Nephron progenitor cell (in vitro differentiated cells): ENCODE results near the gene AURKA.

Experiments
- DNase-seq: peaks from one replicate; pipeline ENCODE4 v3.0.0; 2021
- H3K27ac Mint-ChIP-seq: 2 replicates; pipeline ENCODE4 v1.8.0; 2021; ENCODE audit warnings: mild to moderate bottlenecking, moderate library complexity, mixed read lengths
- H3K27me3 Mint-ChIP-seq: 2 replicates; pipeline ENCODE4 v1.8.0; 2021; ENCODE audit warnings: mild to moderate bottlenecking, low read depth, mixed read lengths; ENCODE audit not compliant: poor library complexity
- H3K36me3 Mint-ChIP-seq: 2 replicates; pipeline ENCODE4 v1.8.0; 2021; ENCODE audit warnings: low read depth, mixed read lengths
- H3K4me1 Mint-ChIP-seq: 2 replicates; pipeline ENCODE4 v1.8.0; 2021; ENCODE audit warnings: mixed read lengths
- H3K4me3 Mint-ChIP-seq: 2 replicates; pipeline ENCODE4 v1.8.0; 2021; ENCODE audit warnings: mild to moderate bottlenecking, moderate library complexity, mixed read lengths
- H3K9me3 Mint-ChIP-seq: 2 replicates; pipeline ENCODE4 v1.8.0; 2021; ENCODE audit warnings: mild to moderate bottlenecking, moderate library complexity, mixed read lengths
- TF ChIP-seq, protein P1 (sequence below): fragments of 200-600 bp; sonication (generic); IDR thresholded peaks from 2 replicates; pipeline ENCODE4 v1.5.0; 2021; ENCODE audit warnings: antibody characterized with exemption

Gene AURKA

DNA sequence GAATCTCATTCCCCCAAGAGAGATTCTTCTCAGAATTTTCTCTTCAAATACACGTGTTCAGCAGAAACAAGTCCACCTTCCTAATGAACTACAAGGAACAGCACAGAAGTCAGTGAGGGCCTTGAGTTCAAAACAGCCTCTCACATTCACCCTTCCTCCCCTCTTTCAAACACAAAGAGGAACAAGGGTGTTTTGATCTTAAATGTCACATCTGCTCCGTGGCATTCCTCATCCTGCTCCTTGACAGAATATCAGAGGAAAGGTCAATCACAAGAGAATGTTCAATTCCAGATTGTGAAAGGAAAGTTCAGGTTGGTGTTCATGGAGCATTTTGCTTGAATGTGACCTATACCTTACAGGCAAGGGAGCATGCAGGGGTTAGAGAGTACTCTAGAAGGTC, 68.8 kb downstream of the AURKA start:
- Mint-ChIP-seq H3K9me3 (peaks cover 29% of the 10 kb centered on the region), H3K27ac (no peak overlapping the region), H3K36me3 (no peaks in the 10 kb centered on the region), H3K4me3 (no peak overlapping the region), H3K27me3 (peaks cover 4% of the 10 kb centered on the region), H3K4me1 (no peaks in the 10 kb centered on the region)
- no peak for DNase-seq
- TF ChIP-seq, protein P1, sequence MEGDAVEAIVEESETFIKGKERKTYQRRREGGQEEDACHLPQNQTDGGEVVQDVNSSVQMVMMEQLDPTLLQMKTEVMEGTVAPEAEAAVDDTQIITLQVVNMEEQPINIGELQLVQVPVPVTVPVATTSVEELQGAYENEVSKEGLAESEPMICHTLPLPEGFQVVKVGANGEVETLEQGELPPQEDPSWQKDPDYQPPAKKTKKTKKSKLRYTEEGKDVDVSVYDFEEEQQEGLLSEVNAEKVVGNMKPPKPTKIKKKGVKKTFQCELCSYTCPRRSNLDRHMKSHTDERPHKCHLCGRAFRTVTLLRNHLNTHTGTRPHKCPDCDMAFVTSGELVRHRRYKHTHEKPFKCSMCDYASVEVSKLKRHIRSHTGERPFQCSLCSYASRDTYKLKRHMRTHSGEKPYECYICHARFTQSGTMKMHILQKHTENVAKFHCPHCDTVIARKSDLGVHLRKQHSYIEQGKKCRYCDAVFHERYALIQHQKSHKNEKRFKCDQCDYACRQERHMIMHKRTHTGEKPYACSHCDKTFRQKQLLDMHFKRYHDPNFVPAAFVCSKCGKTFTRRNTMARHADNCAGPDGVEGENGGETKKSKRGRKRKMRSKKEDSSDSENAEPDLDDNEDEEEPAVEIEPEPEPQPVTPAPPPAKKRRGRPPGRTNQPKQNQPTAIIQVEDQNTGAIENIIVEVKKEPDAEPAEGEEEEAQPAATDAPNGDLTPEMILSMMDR, result no peak

DNA sequence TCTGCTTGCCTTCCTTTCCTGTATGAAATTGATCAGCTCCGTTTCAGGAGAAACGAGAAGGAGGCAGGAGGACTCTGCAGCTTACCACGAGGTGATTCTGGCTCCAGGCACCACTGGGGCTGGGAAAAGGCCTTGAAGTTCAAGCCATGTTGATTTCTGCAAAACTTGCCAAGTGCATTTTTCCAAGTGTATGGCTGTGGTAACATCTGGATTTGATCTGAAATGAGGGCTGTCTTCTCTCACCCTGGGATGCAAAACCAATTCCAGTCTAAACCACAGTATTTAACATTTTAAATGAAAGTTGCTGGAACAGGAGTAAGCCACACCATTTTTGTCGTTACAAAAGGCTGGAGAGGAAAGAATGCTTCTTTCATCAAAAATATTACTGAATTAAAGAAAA, 69.3 kb downstream of the AURKA start:
- TF ChIP-seq, protein P1, result no peak
- no peak for DNase-seq
- no peak overlapping the region for H3K27ac Mint-ChIP-seq
- no peak overlapping the region for H3K4me3 Mint-ChIP-seq
- H3K36me3 Mint-ChIP-seq, result no peaks in the 10 kb centered on the region
- no peaks in the 10 kb centered on the region for H3K4me1 Mint-ChIP-seq
- peaks cover 4% of the 10 kb centered on the region for H3K27me3 Mint-ChIP-seq
- peaks cover 32% of the 10 kb centered on the region for H3K9me3 Mint-ChIP-seq
